ENCODE data around the gene EFNA5. TPM values are rescaled to one million over a fixed set of nuclear protein-coding genes. Genes with fewer than 3 reads are reported as not detected.

Gene EFNA5
- total and polyA plus RNA-seq, 4 donors = 0.14 to 0.93 (median 0.54) TPM

- WGBS = 72% methylated on average over 3 of the region's 3 CpGs
- DNase-seq (ENCODE audit: low spot score) = no peak
- Histone ChIP-seq H3K4me1 (ENCODE audit: control insufficient read depth in 4 of 4, insufficient read depth in 4 of 4, low read length in 3 of 4) (peaks cover 0 to 2% (median 0%) of the 10 kb centered on the region in 4 donors), H3K9me3 (ENCODE audit: control insufficient read depth in 4 of 4, low read length in 3 of 4) (no peaks in the 10 kb centered on the region), H3K27ac (ENCODE audit: low read depth in 1 of 2, low read length in 2 of 2) (no peak overlapping the region), H3K27me3 (ENCODE audit: control insufficient read depth in 4 of 4, insufficient read depth in 4 of 4, low read length in 3 of 4) (peaks cover 0 to 4% (median 0%) of the 10 kb centered on the region in 4 donors), H3K4me3 (ENCODE audit: low read depth in 1 of 3, low read length in 3 of 3) (no peak overlapping the region), H3K36me3 (ENCODE audit: control insufficient read depth in 4 of 4, insufficient read depth in 3 of 4, low read depth in 1 of 4, low read length in 3 of 4) (no peaks in the 10 kb centered on the region), H3K9ac (ENCODE audit: low read depth in 1 of 2, low read length in 2 of 2) (no peak overlapping the region)
- no peak for TF ChIP-seq JUND (IDR thresholded peaks at IDR 0.05)
- TF ChIP-seq ZBTB33 (IDR thresholded peaks at IDR 0.05) = no peak
- no peak for TF ChIP-seq FOXA2 (IDR thresholded peaks at IDR 0.05)
- TF ChIP-seq RXRA (IDR thresholded peaks at IDR 0.05) = no peak
- no peak for TF ChIP-seq CTCF (IDR thresholded peaks at IDR 0.05; ENCODE audit: low read depth, low read length, missing input control)
- no peak for TF ChIP-seq TAF1 (conservative IDR thresholded peaks at IDR 0.05)
- TF ChIP-seq HNF4G (IDR thresholded peaks at IDR 0.05) = no peak
- no peak for TF ChIP-seq SP1 (IDR thresholded peaks at IDR 0.05)
- no peak for TF ChIP-seq NR2F2 (IDR thresholded peaks at IDR 0.05)
- no peak for TF ChIP-seq GABPA (IDR thresholded peaks at IDR 0.05 in 1 of 2, conservative IDR thresholded peaks at IDR 0.05 in 1 of 2)
- TF ChIP-seq RAD21 (IDR thresholded peaks at IDR 0.05) = no peak
- TF ChIP-seq EGR1 (IDR thresholded peaks at IDR 0.05; ENCODE audit: low read depth in 2 of 2) = no peak
- TF ChIP-seq YY1 (IDR thresholded peaks at IDR 0.05) = no peak
- no peak for TF ChIP-seq HNF4A (conservative IDR thresholded peaks at IDR 0.05)
- no peak for TF ChIP-seq ATF3 (IDR thresholded peaks at IDR 0.05)
- no peak for TF ChIP-seq MAX (IDR thresholded peaks at IDR 0.05)
- no peak for TF ChIP-seq FOXA1 (IDR thresholded peaks at IDR 0.05)
- no peak for TF ChIP-seq REST (IDR thresholded peaks at IDR 0.05)
These were observed 119.6 kb downstream of the EFNA5 start for GRCh38 chr5:107551088-107551487.

Data from liver (tissue), 9 donors.